GM19467 (cell line): ENCODE measurements around the gene COPZ2.
"Not testable (repeated sequence)": the region's sequence is repeated elsewhere in the genome, so short reads cannot be mapped to it uniquely, and the experiment has no call there.

Experiments
- ATAC-seq: cut with Tn5 transposase; IDR thresholded peaks from one replicate; pipeline ENCODE4 v1.9.1; 2021; ENCODE audit warnings: mild to moderate bottlenecking, moderate library complexity; ENCODE audit not compliant: unreplicated experiment

COPZ2 gene

GRCh38 chr17:48056246-48056745 is 18.7 kb upstream of the COPZ2 start:
- no peak for ATAC-seq

- no peak for ATAC-seq
Observed at GRCh38 chr17:48055531-48056245, 18.1 kb upstream of the COPZ2 start.

- no peak for ATAC-seq
Observed at GRCh38 chr17:48054238-48055185, 16.9 kb upstream of the COPZ2 start.

DNA sequence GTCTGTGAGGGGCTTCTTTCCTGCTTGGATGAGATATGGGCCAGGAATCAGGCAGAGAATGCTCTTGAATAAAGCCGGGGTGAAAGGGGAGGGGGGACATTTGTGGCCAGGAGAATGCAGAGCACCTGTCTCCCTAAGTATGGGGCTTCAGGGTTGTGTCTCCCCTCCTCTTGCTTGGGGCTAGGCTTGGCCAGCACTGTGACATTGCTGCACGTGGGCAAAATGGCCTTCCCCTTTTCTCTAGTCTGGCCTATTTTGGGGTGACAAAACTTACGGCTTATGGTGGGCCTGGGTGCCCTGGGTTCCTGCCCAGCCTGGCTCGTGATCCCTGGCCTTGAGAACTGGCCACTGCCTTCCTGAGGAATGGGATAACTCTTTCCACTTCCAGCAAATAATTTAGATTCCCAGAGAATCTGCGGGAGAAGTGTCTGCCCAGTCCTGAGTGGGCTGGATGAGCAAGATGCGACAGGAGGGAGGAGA is 16.2 kb upstream of the COPZ2 start:
- ATAC-seq, result no peak

GRCh38 chr17:48052956-48053757 is 15.6 kb upstream of the COPZ2 start:
- ATAC-seq, result no peak

DNA sequence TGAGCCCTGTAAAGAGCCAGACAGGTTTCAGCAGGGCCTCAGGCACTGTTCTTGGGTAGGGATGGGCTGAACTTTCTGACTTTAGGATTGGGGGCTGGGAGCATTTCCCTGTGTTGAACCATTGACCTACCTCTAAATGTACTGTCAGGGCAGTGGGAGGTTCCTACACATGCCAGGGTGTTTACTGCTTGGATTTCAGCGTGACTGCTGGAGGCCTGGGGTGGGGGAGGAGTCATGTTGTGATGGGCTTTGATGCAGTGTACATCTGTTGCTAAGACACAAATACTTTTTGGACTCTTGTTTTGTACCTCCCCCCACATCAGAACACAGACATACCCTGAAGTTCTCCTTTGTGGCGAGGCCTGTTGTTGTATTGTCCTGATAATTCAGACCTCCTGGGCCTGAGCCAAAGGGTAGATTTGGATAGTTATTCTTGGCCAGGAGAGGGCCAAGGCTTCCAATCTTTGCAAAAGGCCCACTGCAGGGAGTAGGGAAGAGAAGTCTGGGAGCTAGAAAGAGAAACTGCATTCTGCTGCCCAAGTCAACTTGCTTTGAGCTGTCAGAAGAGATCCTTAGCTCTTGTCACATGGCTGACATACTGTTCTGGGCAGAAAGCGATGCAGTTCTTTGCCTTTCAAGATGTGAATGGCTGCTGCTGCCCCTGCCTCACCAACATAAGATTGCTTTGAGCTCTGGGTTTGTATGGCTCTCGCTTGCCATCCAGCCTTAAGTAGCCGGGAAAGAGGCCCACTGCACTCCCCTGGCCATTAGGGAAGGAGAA is 14.3 kb upstream of the COPZ2 start:
- no peak for ATAC-seq

- ATAC-seq, result no peak
Observed at GRCh38 chr17:48051283-48051682, 13.7 kb upstream of the COPZ2 start.

DNA sequence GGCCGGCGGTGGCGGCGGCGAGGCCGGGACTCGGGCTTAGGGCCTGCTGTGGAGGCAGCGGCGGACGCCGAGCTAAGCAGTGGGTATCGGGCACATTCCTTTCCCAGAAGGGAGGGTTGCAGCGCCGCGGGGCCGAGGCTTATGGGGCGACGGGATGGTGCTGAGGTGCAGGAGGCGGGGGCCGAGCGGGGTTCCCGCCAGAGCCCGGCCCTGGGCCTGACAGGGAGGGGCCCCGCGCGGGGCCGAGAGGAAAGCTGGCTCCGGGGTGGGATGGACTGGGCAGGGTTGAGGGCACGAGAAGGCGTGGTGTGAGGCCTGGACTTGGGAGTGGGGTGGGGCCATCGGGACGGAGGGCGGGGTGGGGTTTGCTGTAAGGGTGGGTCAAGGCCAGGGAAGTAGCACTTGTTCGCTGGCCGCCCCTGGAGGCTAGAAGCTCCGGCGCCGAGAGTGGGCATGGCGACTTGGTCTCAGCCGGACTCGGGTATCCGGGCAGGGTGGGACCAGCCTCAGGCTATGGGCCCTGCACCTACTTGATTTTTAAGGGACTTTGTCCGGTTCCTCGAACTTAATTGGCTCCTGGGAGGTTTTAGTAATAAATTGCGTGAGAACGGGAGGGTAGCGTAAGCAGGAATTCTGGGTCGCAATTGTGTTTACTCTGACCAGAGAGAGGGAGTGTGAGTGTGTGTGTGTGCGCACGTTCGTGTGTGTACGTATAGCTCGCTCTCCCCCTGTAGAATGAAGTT is 11.0 kb upstream of the COPZ2 start:
- ATAC-seq, result peak; percentile 36

- ATAC-seq, result peak; percentile 87
Observed at GRCh38 chr17:48047741-48048383, 10.3 kb upstream of the COPZ2 start, which contains the start of gene NFE2L1. NFE2L1 (plus strand) TSS chr17:48048359; CDS start chr17:48051119, 2,760 bp downstream.

GRCh38 chr17:48047113-48047740 is 9.6 kb upstream of the COPZ2 start:
- no peak for ATAC-seq

DNA sequence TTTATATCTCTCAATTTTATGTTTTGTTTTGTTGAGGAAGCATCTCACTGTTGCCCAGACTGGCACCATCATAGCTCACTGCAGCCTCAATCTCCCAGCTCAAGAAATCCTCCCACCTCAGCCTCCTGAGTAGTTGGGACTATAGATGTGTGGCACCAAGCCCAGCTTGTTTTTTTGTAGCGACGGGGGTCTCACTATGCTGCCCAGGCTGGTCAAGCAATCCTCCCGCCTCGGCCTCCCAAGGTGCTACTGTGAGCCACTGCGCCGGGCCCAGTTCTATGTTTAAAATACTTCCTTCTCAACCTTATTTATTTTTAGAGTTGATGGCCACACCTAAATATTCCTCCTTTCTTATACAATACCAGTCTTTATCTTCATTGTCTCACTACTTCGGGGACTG is 8.7 kb upstream of the COPZ2 start:
- ATAC-seq, result no peak

DNA sequence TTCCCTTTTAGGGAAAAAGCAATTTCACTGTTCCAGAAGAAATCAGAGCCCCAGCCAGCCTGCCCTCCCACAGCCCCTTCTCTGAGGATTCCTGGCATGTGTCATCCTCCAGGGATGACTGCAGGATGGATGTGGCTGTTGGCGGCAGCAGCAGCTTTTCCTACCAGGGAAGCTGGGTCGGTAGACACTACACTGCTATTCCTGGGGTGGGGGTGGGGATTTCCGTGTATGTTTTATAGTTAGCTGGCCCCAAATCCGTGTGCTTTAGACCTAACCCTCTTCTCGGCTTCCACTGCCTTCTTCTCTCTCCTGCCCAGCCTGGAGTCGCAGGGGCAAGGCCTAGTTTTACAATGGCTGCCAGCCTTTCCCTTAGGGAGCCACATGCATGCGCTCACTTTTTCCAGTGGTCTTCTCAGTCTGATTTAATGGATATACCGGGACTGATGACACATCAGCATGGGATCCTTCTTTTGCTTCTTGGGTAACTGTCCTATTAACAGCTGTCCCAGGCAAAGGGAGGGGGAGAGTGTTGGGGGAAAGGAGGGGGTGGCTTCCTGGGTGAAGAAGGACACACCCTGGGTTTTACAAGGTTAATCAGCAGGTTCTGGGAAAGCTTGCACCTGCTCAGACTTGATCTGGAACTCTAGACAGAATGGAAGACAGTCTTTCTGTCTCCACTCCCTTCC is 7.9 kb upstream of the COPZ2 start:
- no peak for ATAC-seq

DNA sequence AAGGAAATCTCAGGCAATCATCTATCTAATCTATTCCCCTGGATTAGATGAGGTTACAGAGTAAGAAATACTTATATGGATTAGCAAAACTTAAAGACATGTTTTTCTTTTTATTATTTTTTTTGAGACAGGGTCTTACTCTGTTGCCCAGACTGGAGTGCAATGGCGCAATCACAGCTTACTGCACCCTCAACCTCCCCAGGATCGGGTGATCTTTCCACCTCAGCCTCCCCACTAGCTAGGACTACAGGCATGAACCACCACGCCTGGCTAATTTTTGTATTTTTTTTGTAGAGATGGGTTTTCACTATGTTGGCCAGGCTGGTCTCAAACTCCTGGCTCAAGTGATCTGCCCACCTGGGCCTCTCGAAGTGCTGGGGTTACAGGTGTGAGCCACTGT is 7.3 kb upstream of the COPZ2 start:
- no peak for ATAC-seq

- no peak for ATAC-seq
Observed at GRCh38 chr17:48043176-48043575, 5.6 kb upstream of the COPZ2 start.

- no peak for ATAC-seq
Observed at GRCh38 chr17:48038687-48039086, 1.1 kb upstream of the COPZ2 start.

- no peak for ATAC-seq
Observed at GRCh38 chr17:48037838-48038323, 284 bp upstream of the COPZ2 start.

- ATAC-seq, result no peak
Observed at GRCh38 chr17:48036693-48037035, 933 bp downstream of the COPZ2 start.

- ATAC-seq, result not testable (repeated sequence)
Observed at GRCh38 chr17:48034734-48035133, 2.9 kb downstream of the COPZ2 start.
